ENCODE results near the gene JMJD1C. TPM values are rescaled to one million over a fixed set of nuclear protein-coding genes. Genes with fewer than 3 reads are reported as not detected.

JMJD1C gene
- total RNA-seq, 1 experiment from 2014 or later = 108 TPM

- Histone ChIP-seq H3K27me3 (ENCODE audit: control insufficient read depth, insufficient read depth, low read length) (no peaks in the 10 kb centered on the region), H3K36me3 (replicated peaks; ENCODE audit: control insufficient read depth, insufficient read depth, low read length) (no peaks in the 10 kb centered on the region), H3K4me3 (ENCODE audit: insufficient read depth, low read depth, low read length) (no peak overlapping the region)
- no peak for DNase-seq
Measured at GRCh38 chr10:63229161-63229560, 236.6 kb downstream of the JMJD1C start.

DNA sequence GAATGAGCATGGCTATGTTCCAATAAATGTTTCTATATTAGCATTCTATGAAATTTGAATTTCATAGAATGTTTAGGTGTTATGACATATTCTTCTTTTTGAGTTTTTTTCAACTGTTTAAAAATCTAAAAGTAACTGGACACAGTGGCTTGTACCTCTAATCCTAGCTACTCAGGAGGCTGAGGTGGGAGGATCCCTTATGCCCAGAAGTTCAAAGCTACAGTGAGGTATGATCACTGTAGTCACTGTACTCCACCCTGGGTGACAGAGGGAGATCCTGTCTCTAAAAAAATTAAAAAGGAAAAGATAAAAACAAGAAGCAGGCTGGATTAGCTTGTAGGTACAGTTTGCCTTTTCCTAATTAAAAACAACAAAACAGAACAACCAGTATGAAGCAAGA is 237.5 kb downstream of the JMJD1C start:
- DNase-seq = no peak
- Histone ChIP-seq H3K4me3 (ENCODE audit: insufficient read depth, low read depth, low read length) (no peak overlapping the region), H3K36me3 (replicated peaks; ENCODE audit: control insufficient read depth, insufficient read depth, low read length) (no peaks in the 10 kb centered on the region), H3K27me3 (ENCODE audit: control insufficient read depth, insufficient read depth, low read length) (no peaks in the 10 kb centered on the region)

GRCh38 chr10:63227207-63227895 is 238.4 kb downstream of the JMJD1C start:
- no peak for DNase-seq
- H3K36me3 ChIP-seq (replicated peaks; ENCODE audit: control insufficient read depth, insufficient read depth, low read length) = no peaks in the 10 kb centered on the region
- H3K4me3 ChIP-seq (ENCODE audit: insufficient read depth, low read depth, low read length) = no peak overlapping the region
- H3K27me3 ChIP-seq (ENCODE audit: control insufficient read depth, insufficient read depth, low read length) = no peaks in the 10 kb centered on the region

DNA sequence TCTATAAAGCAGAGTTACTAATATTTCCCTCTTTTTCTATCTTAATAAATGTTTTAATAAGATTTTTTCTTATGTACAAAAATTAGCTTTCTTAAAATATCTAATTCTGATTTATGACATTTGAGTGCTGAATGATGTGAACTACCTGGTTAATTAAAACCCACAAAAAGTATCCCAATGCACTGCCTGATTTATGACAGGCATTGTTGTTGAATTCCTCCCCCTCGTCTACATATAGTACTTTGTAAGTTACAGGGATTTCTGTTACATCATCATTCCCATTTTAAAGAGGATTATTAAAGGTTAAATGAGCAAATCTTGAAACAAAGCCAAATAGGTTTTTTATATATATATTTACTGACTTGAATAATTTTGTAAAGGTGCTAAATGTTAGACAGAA is 241.5 kb downstream of the JMJD1C start:
- Histone ChIP-seq H3K4me3 (ENCODE audit: insufficient read depth, low read depth, low read length) (no peak overlapping the region), H3K27me3 (ENCODE audit: control insufficient read depth, insufficient read depth, low read length) (no peaks in the 10 kb centered on the region), H3K36me3 (replicated peaks; ENCODE audit: control insufficient read depth, insufficient read depth, low read length) (no peaks in the 10 kb centered on the region)
- no peak for DNase-seq

GRCh38 chr10:63221950-63222349 is 243.8 kb downstream of the JMJD1C start:
- H3K36me3 ChIP-seq (replicated peaks; ENCODE audit: control insufficient read depth, insufficient read depth, low read length) = no peaks in the 10 kb centered on the region; the same call in 1 of the 2 replicates
- DNase-seq = no peak
- H3K4me3 ChIP-seq (ENCODE audit: insufficient read depth, low read depth, low read length) = no peak overlapping the region
- H3K27me3 ChIP-seq (ENCODE audit: control insufficient read depth, insufficient read depth, low read length) = no peaks in the 10 kb centered on the region

GRCh38 chr10:63219749-63220148 is 246.0 kb downstream of the JMJD1C start:
- H3K36me3 ChIP-seq (replicated peaks; ENCODE audit: control insufficient read depth, insufficient read depth, low read length) = peaks cover 7% of the 10 kb centered on the region
- DNase-seq = no peak
- H3K27me3 ChIP-seq (ENCODE audit: control insufficient read depth, insufficient read depth, low read length) = no peaks in the 10 kb centered on the region
- no peak overlapping the region for H3K4me3 ChIP-seq (ENCODE audit: insufficient read depth, low read depth, low read length)

DNA sequence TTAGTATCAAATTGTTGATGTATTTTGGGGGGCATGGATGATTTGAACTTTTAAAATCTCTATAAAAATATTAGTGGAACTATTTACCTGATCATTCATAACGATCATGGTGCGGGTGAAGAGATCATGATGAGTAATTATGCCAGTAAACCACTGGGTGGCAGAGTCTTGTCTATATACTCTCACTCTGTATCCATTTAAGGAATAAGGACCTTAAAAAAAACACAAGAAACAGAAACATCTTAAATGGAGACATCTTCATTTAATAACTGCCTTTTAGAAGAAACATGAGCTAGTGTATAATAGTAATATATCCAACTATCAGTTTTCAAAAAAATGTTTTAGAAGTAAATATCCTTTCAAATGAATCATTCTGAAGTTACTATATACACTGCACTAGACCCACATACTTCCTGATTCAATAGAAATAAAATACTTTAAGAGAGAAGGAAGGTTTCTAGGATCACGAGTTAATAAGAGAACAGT is 248.6 kb downstream of the JMJD1C start:
- no peaks in the 10 kb centered on the region for H3K27me3 ChIP-seq (ENCODE audit: control insufficient read depth, insufficient read depth, low read length)
- H3K4me3 ChIP-seq (ENCODE audit: insufficient read depth, low read depth, low read length) = no peak overlapping the region
- peaks cover 22% of the 10 kb centered on the region for H3K36me3 ChIP-seq (replicated peaks; ENCODE audit: control insufficient read depth, insufficient read depth, low read length)
- DNase-seq = no peak

- Histone ChIP-seq H3K4me3 (ENCODE audit: insufficient read depth, low read depth, low read length) (no peak overlapping the region), H3K36me3 (replicated peaks; ENCODE audit: control insufficient read depth, insufficient read depth, low read length) (peaks cover 28% of the 10 kb centered on the region), H3K27me3 (ENCODE audit: control insufficient read depth, insufficient read depth, low read length) (no peaks in the 10 kb centered on the region)
- no peak for DNase-seq
Measured at GRCh38 chr10:63214571-63214970, 251.2 kb downstream of the JMJD1C start.

DNA sequence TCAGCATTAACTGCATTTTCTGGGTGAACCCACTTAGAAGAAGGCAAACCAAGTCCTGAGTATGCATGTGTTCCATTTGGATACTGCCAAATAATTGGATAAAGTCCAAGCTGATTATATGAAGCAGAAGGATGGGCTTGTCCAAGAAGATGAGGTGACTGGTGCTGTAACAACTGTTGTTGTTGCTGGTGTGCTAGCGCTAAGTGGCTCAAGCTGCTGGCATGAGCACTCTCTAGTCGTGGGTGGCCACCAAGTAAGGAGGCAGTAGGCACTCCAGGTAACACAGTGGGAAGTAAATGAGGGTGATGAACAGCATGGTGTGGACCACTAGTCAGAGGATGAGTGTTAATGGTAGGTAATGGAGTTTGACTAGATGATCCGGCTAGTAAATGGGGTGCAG is 252.3 kb downstream of the JMJD1C start:
- Histone ChIP-seq H3K4me3 (ENCODE audit: insufficient read depth, low read depth, low read length) (no peak overlapping the region), H3K27me3 (ENCODE audit: control insufficient read depth, insufficient read depth, low read length) (no peaks in the 10 kb centered on the region), H3K36me3 (replicated peaks; ENCODE audit: control insufficient read depth, insufficient read depth, low read length) (peaks cover 30% of the 10 kb centered on the region)
- no peak for DNase-seq

- Histone ChIP-seq H3K36me3 (replicated peaks; ENCODE audit: control insufficient read depth, insufficient read depth, low read length) (peaks cover 38% of the 10 kb centered on the region), H3K27me3 (ENCODE audit: control insufficient read depth, insufficient read depth, low read length) (no peaks in the 10 kb centered on the region), H3K4me3 (ENCODE audit: insufficient read depth, low read depth, low read length) (no peak overlapping the region)
- no peak for DNase-seq
Measured at GRCh38 chr10:63210611-63211196, 255.1 kb downstream of the JMJD1C start.

- peaks cover 36% of the 10 kb centered on the region for H3K36me3 ChIP-seq (replicated peaks; ENCODE audit: control insufficient read depth, insufficient read depth, low read length)
- DNase-seq = no peak
- no peaks in the 10 kb centered on the region for H3K27me3 ChIP-seq (ENCODE audit: control insufficient read depth, insufficient read depth, low read length)
- H3K4me3 ChIP-seq (ENCODE audit: insufficient read depth, low read depth, low read length) = no peak overlapping the region
Measured at GRCh38 chr10:63209705-63210104, 256.1 kb downstream of the JMJD1C start.

- Histone ChIP-seq H3K36me3 (replicated peaks; ENCODE audit: control insufficient read depth, insufficient read depth, low read length) (peaks cover 29% of the 10 kb centered on the region), H3K27me3 (ENCODE audit: control insufficient read depth, insufficient read depth, low read length) (no peaks in the 10 kb centered on the region), H3K4me3 (ENCODE audit: insufficient read depth, low read depth, low read length) (no peak overlapping the region)
- no peak for DNase-seq
Measured at GRCh38 chr10:63208986-63209385, 256.8 kb downstream of the JMJD1C start.

DNA sequence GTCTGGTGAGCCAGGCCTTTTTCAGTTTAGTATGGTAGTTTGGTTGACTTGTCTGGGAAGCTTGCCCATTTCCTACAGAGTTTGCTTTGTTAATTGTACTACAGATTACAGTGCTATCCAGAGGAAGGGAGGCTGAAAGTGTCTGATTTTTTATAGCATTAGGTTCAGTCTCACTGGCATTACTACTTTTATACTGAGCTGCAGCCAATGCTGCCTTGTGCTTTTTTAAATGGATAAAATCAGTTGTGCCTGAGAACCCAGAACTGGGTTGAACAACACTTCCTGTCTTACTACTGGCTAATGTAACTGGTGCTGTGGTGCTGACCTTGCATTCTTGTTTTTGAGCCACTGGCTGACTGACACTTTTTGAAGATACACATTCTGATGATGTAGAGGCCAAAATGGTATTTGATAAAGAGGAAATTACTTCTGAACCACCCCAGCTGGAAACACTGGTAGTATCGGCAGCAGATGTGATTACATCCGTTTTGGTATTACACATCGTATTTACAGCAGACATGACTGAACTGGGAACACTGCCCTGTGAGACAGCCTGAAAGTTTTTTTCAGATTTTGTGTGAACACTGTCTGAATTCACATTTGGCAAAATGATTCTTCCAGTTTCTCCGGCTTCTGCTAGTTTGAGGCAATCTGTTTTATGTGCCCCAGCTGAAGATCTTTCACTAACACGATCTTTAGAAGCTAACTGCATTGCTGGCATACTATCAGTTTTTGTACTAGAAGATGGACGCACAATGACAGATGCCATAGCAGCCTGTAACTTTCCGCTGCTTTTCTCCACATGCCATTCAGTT is 258.6 kb downstream of the JMJD1C start:
- Histone ChIP-seq H3K36me3 (replicated peaks; ENCODE audit: control insufficient read depth, insufficient read depth, low read length) (peaks cover 25% of the 10 kb centered on the region), H3K27me3 (ENCODE audit: control insufficient read depth, insufficient read depth, low read length) (no peaks in the 10 kb centered on the region), H3K4me3 (ENCODE audit: insufficient read depth, low read depth, low read length) (no peak overlapping the region)
- DNase-seq = no peak

- no peaks in the 10 kb centered on the region for H3K27me3 ChIP-seq (ENCODE audit: control insufficient read depth, insufficient read depth, low read length)
- DNase-seq = no peak
- H3K36me3 ChIP-seq (replicated peaks; ENCODE audit: control insufficient read depth, insufficient read depth, low read length) = peaks cover 26% of the 10 kb centered on the region
- H3K4me3 ChIP-seq (ENCODE audit: insufficient read depth, low read depth, low read length) = no peak overlapping the region
Measured at GRCh38 chr10:63206576-63206975, 259.2 kb downstream of the JMJD1C start.

GRCh38 chr10:63205421-63205820 is 260.4 kb downstream of the JMJD1C start:
- no peaks in the 10 kb centered on the region for H3K27me3 ChIP-seq (ENCODE audit: control insufficient read depth, insufficient read depth, low read length)
- no peak for DNase-seq
- peaks cover 24% of the 10 kb centered on the region for H3K36me3 ChIP-seq (replicated peaks; ENCODE audit: control insufficient read depth, insufficient read depth, low read length)
- H3K4me3 ChIP-seq (ENCODE audit: insufficient read depth, low read depth, low read length) = no peak overlapping the region
